Measurements from ENCODE around the gene MKLN1.
"Not testable (repeated sequence)": the region's sequence is repeated elsewhere in the genome, so short reads cannot be mapped to it uniquely, and the experiment has no call there.

MKLN1 gene

DNA sequence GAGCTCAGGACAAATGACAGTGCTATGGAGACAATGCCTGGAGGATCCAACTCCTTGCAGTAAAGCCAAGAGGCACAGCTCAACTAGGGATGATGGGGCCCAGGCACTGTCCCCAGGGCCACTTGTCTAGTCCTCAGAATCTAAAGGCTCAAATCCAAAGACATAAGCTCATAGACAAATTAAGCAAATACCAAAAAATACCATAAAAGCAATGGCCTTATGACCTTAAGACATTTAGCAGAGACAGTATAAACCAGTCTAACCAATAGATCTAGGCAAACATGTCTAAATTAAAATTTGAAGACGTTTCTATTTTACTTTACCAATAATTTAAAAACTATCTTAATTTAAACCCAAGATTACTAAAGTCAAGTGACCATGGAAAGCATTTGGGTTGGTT lies 14.8 kb upstream of the MKLN1 start:
- no peak for DNase-seq (ENCODE audit: low read depth)

- DNase-seq (ENCODE audit: low read depth): no peak
Observed at GRCh38 chr7:131320603-131321002, 7.1 kb upstream of the MKLN1 start.

DNA sequence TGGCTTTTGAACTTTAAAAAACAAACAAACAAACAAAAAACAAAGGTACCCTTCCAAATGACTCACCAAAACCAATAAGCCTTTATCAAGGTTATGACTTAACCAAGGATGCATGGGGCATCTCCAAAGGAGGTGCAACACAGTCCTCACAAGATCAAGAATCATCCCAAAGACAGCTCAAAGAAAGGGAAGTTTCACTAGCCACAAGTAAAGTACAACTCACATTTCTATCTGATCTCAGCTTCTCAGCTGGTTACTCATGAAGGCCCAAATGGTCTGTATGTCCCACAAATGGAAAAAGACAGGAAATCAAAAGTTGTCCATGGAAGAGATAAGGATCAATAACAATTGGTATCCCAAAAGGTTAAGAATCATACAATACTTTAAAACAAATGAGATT lies 6.0 kb upstream of the MKLN1 start:
- DNase-seq (ENCODE audit: low read depth): no peak

DNA sequence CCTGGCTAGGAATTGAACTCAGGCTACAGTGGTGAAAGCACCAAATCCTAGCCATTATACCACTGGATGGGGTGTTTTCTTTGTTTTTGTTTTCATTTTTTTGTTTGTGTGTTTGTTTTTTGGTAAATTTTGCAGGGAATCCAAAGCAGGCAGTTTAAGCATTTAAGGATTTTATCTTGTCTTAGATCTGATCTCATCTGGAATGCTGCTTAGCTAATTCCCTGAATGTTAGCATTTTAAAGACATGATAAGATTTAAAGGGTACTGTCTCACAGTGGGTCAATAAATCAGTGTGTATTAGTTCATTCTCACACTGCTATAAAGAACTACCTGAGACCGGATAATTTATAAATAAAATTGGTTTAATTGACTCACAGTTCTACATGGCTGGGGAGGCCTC lies 5.6 kb upstream of the MKLN1 start:
- DNase-seq (ENCODE audit: low read depth): no peak

DNA sequence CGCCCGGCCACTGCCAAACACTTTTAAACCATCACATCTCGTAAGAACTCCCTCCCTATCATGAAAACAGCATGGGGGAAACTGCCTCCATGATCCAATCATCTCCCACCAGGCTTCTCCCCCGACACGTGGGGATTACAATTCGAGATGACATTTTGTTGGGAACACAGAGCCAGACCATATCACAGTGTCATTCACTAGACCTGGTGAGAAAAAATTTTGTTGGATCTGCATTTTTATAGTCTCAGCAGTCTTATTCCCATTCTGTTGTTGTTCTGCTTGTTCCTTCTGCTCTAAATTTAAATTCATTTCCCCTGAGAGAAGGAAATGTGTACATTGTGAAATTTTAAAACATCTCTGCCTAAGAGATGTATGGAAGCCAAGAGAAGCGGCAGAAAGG lies 4.8 kb upstream of the MKLN1 start:
- DNase-seq (ENCODE audit: low read depth): no peak

- DNase-seq (ENCODE audit: low read depth): no peak
Observed at GRCh38 chr7:131325179-131325840, 2.4 kb upstream of the MKLN1 start.

DNA sequence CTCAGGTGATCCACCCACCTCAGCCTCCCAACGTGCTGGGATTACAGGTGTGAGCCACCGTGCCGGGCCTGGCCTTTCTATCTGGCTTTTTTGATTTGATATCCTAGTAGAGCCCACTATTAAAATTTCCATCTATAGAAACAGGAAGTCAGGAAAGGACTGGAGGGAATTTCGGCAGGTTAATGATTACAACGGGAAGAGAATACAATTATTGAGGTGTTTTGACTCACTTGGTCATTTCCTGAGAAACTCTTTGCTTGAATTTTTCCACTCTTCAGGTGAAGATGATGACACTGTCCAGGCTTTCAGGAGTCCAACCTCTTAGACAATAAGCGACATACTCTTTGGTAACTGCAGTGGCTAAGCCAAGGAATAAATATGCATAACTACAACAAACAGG lies 1.1 kb upstream of the MKLN1 start:
- no peak for DNase-seq (ENCODE audit: low read depth)

- no peak for DNase-seq (ENCODE audit: low read depth)
Observed at GRCh38 chr7:131327049-131327625, 539 bp upstream of the MKLN1 start.

GRCh38 chr7:131328377-131329175 lies 900 bp downstream of the MKLN1 start:
- no peak for DNase-seq (ENCODE audit: low read depth)

DNA sequence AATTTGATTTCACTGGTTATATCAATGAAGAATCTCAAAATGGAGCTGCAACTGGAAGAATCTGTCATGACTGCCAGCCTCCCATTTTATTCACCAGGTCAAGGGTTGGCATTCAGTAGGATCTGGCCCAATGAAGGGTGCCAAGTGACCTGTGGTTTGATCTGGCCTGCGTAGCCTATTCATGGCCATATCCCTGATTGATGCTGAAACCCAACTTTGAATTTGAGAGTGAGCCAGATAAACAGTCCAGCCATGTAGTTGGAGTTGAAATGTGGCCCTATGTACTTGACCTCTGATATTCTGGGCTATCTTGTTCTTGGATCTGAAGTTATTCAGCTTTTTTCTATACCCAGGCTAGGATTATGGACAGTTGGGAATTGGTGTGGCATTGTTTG lies 1.5 kb downstream of the MKLN1 start:
- no peak for DNase-seq (ENCODE audit: low read depth)

GRCh38 chr7:131330299-131330698 lies 2.6 kb downstream of the MKLN1 start:
- no peak for DNase-seq (ENCODE audit: low read depth)

- DNase-seq (ENCODE audit: low read depth): no peak
Observed at GRCh38 chr7:131331806-131332205, 4.1 kb downstream of the MKLN1 start.

- DNase-seq (ENCODE audit: low read depth): not testable (repeated sequence)
Observed at GRCh38 chr7:131332729-131333128, 5.1 kb downstream of the MKLN1 start.

DNA sequence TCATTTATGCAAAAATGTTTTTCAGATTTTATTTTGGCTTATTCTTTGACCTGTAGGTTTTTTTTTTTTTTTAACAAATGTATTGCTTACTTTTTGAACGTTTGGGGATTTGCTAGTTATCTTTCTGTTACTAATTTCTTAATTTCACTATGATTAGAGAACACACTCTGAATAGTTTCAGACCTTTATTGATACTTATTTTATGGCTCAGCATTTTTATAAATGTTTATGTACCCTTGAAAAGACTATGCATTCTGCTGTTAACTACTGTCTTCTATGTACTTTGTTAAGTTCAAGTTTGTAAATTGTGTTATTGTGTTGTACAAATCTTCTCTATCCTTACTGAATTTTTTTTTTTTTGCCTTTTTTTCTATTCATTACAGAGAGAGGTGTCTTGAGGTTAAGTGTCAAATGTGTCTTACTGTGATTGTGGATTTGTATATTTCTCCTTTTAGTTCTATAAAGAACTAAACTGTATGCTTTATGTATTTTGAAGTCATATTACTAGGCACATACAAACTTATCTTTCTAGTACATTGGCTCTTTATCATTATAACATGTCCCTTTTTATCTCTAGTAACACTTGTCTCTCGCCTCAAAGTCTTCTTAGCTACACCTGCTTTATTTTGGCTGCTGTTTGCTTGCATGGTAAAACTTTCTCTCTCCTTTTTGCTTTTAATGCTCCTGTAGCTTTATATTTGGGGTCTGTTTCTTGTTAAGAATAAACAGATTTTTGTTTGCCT lies 8.1 kb downstream of the MKLN1 start:
- no peak for DNase-seq (ENCODE audit: low read depth)

DNA sequence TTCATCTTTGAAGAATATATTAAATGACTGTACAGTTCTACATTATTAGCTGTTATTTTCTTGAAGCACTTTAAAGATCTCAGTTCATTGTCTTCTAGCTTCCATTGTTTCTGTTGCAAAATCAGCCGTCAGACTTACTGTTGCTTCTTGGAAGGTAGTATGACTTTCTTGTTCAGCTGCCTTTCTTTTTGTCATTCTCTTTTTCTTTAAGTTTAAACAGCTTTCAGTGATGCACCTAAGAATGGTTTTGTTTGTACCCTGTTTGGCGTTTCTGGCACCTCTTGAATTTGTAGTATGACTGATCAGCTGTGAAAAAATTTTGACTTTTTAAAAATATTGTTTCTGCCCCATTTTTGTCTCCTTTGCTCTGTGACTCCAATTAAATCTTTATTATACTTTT lies 9.3 kb downstream of the MKLN1 start:
- no peak for DNase-seq (ENCODE audit: low read depth)

GRCh38 chr7:131338173-131338572 lies 10.5 kb downstream of the MKLN1 start:
- no peak for DNase-seq (ENCODE audit: low read depth)

DNA sequence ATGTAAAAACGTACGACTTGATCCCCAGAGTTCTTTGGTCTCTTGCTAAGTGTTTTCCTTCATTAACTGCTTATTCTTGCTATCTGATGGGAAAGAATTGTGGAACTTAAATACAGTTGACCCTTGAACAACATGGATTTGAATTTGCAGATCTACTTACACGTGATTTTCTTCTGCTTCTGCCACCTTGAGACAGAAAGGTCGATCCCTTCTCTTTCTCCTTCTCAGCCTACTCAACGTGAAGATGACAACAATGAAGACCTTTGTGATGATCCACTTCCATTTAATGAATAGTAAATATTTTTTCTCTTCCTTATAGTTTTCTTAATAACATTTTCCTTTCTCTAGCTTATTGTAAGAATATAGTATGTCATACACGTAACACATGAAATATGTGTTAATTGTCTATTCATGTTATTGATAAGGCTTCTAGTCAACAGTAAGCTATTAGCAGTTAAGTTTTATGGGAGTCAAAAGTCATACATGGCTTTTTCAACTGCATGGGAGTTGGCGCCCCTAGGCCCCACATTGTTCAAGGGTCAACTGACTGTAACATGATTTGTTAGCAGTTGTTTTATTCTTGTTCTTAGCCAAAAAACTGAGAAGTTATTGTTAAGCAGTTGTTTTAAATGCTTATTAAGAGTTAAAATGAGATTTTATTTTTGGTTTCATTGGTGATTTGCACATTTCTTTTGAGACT lies 11.2 kb downstream of the MKLN1 start:
- DNase-seq (ENCODE audit: low read depth): no peak

DNA sequence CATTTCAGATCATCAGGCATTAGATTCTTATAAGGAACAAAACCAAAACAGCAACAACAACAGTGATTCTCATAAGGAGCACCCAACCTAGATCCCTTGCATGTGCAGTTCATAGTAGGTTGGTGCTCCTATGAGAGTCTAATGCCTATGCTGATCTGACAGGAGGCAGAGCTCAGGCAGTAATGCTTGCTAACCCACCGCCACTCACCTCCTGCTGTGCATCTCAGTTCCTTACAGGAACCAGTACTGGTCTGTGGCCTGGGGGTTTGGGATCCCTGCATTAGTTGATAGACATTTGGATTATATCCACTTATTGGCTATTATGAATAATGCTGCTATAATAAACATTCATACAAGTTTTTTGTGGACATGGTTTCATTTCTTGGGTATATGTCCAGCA lies 14.0 kb downstream of the MKLN1 start:
- no peak for DNase-seq (ENCODE audit: low read depth)

DNA sequence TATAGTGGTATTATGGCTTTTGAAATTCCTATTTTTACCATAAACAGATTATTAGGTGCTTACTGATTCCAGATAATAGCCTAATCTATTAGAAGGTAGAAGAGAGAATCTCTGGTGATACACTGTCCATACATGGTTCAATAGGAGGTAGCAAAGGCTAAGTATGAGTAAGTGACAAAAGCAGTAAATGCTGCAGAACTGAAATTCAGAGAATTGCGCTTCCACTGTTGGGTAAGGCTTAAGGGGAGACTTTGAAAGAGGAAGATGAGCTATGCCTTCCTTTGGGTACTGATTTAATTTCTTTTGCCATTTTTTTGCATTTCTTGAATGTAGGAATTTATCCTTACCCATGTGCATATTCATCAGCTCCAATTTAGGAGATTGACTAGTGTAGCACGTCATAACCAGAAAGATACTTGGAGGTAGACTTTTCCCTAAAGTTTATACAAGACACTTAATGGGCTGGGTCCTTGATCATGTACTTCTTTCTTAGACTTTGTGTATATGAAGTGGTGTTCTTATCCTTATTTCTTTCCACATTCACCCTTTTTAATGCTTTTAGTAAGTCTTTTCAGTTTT lies 15.3 kb downstream of the MKLN1 start:
- no peak for DNase-seq (ENCODE audit: low read depth)

GRCh38 chr7:131346885-131347592 lies 19.4 kb downstream of the MKLN1 start:
- no peak for DNase-seq (ENCODE audit: low read depth)

GRCh38 chr7:131352032-131352431 lies 24.4 kb downstream of the MKLN1 start:
- no peak for DNase-seq (ENCODE audit: low read depth)
